Measurements from ENCODE around the gene FAM8A1.

GRCh38 chr6:17593246-17593645 is 6.9 kb upstream of the FAM8A1 start:
- TF ChIP-seq CTCF (conservative IDR thresholded peaks at IDR 0.05; ENCODE audit: low read depth, low read length), result no peak
- no peak for TF ChIP-seq EZH2 (IDR thresholded peaks at IDR 0.05; ENCODE audit: low read length, unreplicated experiment)

Data from PC-3 (cell line).